Choroid plexus epithelial cell (primary cell): ENCODE measurements around the gene ZNF442.
"Not testable (repeated sequence)": the region's sequence is repeated elsewhere in the genome, so short reads cannot be mapped to it uniquely, and the experiment has no call there.

Experiments used
- DNase-seq: peaks from one replicate; pipeline ENCODE4 v3.0.0-alpha.2; 2010; ENCODE audit warnings: low read depth
- H3K4me3 ChIP-seq: 2 replicates; pipeline ENCODE4 v1.5.1; 2011; ENCODE audit warnings: low read depth, mild to moderate bottlenecking, control low read depth, low read length, moderate library complexity
- CTCF ChIP-seq: conservative IDR thresholded peaks from 2 replicates; pipeline ENCODE4 v1.5.1; 2011; ENCODE audit warnings: low read depth, mild to moderate bottlenecking, control low read depth, inconsistent platforms, low read length, moderate library complexity

ZNF442 gene

GRCh38 chr19:12374026-12374425 lies 8.5 kb upstream of the ZNF442 start:
- DNase-seq: no peak
- no peak for TF ChIP-seq CTCF
- no peak overlapping the region for H3K4me3 ChIP-seq

- DNase-seq: peak; percentile 30
- no peak for TF ChIP-seq CTCF
- peak overlapping the region; percentile 91 for H3K4me3 ChIP-seq
Observed at GRCh38 chr19:12364391-12365235, 870 bp downstream of the ZNF442 start.

GRCh38 chr19:12362236-12362635 lies 3.2 kb downstream of the ZNF442 start:
- not testable (repeated sequence) for H3K4me3 ChIP-seq, DNase-seq

- TF ChIP-seq CTCF: no peak
- no peak overlapping the region for H3K4me3 ChIP-seq
- DNase-seq: no peak
Observed at GRCh38 chr19:12353375-12353774, 12.1 kb downstream of the ZNF442 start.

- H3K4me3 ChIP-seq: no peak overlapping the region
- no peak for TF ChIP-seq CTCF
- DNase-seq: no peak
Observed at GRCh38 chr19:12350890-12351197, 14.6 kb downstream of the ZNF442 start.

GRCh38 chr19:12350185-12350889 lies 15.1 kb downstream of the ZNF442 start:
- DNase-seq: no peak
- H3K4me3 ChIP-seq: no peak overlapping the region
- TF ChIP-seq CTCF: no peak

GRCh38 chr19:12346896-12347295 lies 18.6 kb downstream of the ZNF442 start:
- DNase-seq: no peak
- no peak for TF ChIP-seq CTCF
- no peak overlapping the region for H3K4me3 ChIP-seq
